Suprapubic skin (tissue), 3 donors: ENCODE measurements around the gene CAND1.

Experiments used
- EP300 ChIP-seq: sonication (generic); formaldehyde crosslinking; IDR thresholded peaks from one replicate; pipeline ENCODE4 v1.6.1; 2017; ENCODE audit warnings: antibody characterized with exemption
- POLR2A ChIP-seq, 2 donors: fragments of 450-650 bp; IDR thresholded peaks; one replicate each; pipeline ENCODE4 v1.6.1; 2017; ENCODE audit warnings: antibody characterized with exemption in 2 of 2, mild to moderate bottlenecking in 2 of 2, moderate library complexity in 2 of 2
- TF ChIP-seq, protein P1 (sequence below), 2 donors: fragments of 200-600 bp in 1 of 2; fragments of 450-650 bp in 1 of 2; sonication (generic) in 1 of 2; IDR thresholded peaks; one replicate each; pipeline ENCODE4 v1.5.1; 2016 to 2019; ENCODE audit warnings: antibody characterized with exemption in 2 of 2, mild to moderate bottlenecking in 1 of 2, moderate library complexity in 1 of 2

DNA sequence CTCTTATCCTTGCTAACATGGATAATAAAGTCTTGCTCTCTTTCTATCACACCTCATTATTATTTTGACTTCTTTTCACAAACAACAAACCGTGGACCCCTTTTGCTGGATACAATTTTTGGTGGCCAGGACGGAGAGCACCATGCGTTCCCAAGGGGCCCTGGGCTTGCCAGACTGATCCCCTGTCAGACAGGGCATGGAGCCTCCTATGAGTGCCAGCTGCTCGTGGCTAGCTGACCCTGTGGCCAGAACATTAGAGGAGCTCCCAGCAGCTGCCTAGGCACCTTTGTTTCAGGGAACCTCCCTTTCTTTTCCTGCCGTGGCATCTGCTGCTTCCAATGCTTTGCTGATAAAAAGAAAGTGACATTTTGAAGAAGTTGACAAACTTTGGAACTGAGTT, 12.5 kb upstream of the CAND1 start:
- TF ChIP-seq EP300 (no peak), POLR2A (IDR thresholded peaks at IDR 0.05) (no peak)
- TF ChIP-seq, protein P1, sequence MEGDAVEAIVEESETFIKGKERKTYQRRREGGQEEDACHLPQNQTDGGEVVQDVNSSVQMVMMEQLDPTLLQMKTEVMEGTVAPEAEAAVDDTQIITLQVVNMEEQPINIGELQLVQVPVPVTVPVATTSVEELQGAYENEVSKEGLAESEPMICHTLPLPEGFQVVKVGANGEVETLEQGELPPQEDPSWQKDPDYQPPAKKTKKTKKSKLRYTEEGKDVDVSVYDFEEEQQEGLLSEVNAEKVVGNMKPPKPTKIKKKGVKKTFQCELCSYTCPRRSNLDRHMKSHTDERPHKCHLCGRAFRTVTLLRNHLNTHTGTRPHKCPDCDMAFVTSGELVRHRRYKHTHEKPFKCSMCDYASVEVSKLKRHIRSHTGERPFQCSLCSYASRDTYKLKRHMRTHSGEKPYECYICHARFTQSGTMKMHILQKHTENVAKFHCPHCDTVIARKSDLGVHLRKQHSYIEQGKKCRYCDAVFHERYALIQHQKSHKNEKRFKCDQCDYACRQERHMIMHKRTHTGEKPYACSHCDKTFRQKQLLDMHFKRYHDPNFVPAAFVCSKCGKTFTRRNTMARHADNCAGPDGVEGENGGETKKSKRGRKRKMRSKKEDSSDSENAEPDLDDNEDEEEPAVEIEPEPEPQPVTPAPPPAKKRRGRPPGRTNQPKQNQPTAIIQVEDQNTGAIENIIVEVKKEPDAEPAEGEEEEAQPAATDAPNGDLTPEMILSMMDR (IDR thresholded peaks at IDR 0.05): no peak
